H7 (cell line): ENCODE results near the gene SLC9C1. TPM values are rescaled to one million over a fixed set of nuclear protein-coding genes. Genes with fewer than 3 reads are reported as not detected.

Experiments used
- DNase-seq: peaks from one replicate; pipeline ENCODE4 v3.0.0; 2012
- H3K27me3 ChIP-seq: 2 replicates; pipeline ENCODE4 v1.6.0; 2011; ENCODE audit warnings: mild to moderate bottlenecking, low read length; ENCODE audit not compliant: control insufficient read depth, insufficient read depth
- H3K36me3 ChIP-seq: replicated peaks from 2 replicates; pipeline ENCODE4 v1.5.1; 2011; ENCODE audit warnings: low read length; ENCODE audit not compliant: control insufficient read depth, insufficient read depth
- H3K4me3 ChIP-seq: 2 replicates; pipeline ENCODE4 v1.5.1; 2011; ENCODE audit warnings: low read depth, mild to moderate bottlenecking, control low read depth, low read length, moderate library complexity; ENCODE audit not compliant: insufficient read depth
- total RNA-seq: library from RNA; depleted of rRNA; stranded (reverse); fragments of >200 nt; shearing (Covaris generic); gene quantifications from 2 replicates; pipeline ENCODE4 v1.2.3, GENCODE V29; 2014

The SLC9C1 gene
- total RNA-seq, 1 experiment from 2014 or later: 0.38 TPM

- no peaks in the 10 kb centered on the region for H3K27me3 ChIP-seq
- no peak overlapping the region for H3K4me3 ChIP-seq
- DNase-seq: no peak
- H3K36me3 ChIP-seq: no peaks in the 10 kb centered on the region
Measured at GRCh38 chr3:112321867-112322652, 28.0 kb upstream of the SLC9C1 start.

GRCh38 chr3:112320691-112321090 is 26.7 kb upstream of the SLC9C1 start:
- DNase-seq: no peak
- H3K27me3 ChIP-seq: no peaks in the 10 kb centered on the region
- H3K4me3 ChIP-seq: no peak overlapping the region
- H3K36me3 ChIP-seq: no peaks in the 10 kb centered on the region

DNA sequence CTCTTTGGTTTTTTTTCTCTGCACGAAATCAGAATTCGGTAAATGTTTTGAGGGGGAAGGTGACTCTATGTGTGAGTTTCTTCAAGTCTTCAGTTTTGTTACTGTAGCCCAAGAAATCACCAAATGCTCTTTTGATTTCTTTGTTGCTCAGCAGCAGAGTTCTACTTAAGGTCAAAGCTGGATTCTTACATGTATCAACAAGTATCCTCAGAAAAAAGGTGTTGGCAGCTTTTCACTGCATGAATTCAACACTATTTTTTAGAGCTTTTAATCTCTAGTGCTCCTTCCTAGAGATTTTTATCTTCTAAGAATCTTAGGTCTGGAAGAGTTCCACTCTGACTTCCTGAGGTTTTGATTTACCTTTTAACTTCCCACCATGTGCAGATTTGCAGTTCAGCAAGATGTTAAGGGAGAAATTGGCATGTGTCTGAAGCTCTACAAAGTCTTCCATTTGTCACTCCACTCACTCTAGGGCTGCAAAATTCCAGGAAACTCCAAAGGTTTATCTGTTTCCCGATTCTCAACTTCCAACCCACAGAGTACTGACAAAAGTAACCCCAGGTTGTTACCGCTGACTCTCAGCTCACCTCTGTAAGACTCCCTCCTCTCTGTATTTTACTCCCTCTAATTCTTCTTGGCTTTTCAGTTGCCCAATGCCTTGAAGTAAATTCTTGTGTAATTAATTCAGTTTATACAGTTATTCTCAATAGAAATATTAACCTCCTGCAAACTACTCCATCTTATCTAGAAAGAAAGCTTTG is 25.7 kb upstream of the SLC9C1 start:
- no peak overlapping the region for H3K4me3 ChIP-seq
- H3K27me3 ChIP-seq: no peaks in the 10 kb centered on the region
- no peaks in the 10 kb centered on the region for H3K36me3 ChIP-seq
- DNase-seq: no peak

- Histone ChIP-seq H3K27me3 (no peaks in the 10 kb centered on the region), H3K4me3 (no peak overlapping the region)
- DNase-seq: no peak
Measured at GRCh38 chr3:112315791-112316190, 21.8 kb upstream of the SLC9C1 start.

GRCh38 chr3:112314649-112315048 is 20.6 kb upstream of the SLC9C1 start:
- H3K36me3 ChIP-seq: no peaks in the 10 kb centered on the region
- DNase-seq: no peak
- no peak overlapping the region for H3K4me3 ChIP-seq
- no peaks in the 10 kb centered on the region for H3K27me3 ChIP-seq

More at GRCh38 chr3:112315791-112316190, 21.8 kb upstream of the SLC9C1 start:
- H3K36me3 ChIP-seq: no peaks in the 10 kb centered on the region

DNA sequence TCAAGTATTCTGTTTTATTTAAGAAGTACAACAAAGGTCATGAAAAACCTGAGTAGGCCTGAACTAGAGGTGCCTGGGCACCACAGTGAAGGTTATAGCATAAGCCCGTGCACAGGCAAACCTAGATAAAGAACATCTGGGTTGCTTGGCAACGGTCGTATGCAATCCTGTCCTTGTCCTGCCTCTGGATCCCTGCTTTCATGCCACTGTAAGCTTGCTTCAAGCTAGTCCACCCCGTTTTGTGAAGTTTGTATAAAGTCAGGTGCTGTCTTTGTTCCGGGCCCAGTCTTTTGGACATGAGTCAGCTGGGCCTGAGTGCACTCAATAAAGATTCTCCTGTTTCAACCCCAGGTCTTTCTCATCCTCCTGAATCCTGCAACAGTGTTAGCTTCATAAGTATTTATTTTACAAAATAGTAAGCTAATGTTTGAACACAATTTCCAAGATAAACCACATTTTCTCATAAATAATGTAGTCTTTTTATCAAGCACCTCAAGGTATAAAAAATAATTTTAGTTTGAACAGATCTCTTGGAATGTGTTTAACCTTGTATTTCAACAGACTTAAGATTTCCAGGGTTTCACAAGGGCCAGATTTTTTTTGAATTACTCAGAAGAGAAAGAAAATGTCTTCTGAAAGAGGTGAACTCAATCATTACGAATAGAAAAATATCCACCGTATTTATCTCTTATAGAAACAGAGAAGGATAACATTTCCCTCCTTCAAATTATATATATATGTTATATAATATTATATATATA is 14.3 kb upstream of the SLC9C1 start:
- Histone ChIP-seq H3K4me3 (no peak overlapping the region), H3K36me3 (no peaks in the 10 kb centered on the region), H3K27me3 (no peaks in the 10 kb centered on the region)
- DNase-seq: no peak

- H3K36me3 ChIP-seq: no peaks in the 10 kb centered on the region
- no peaks in the 10 kb centered on the region for H3K27me3 ChIP-seq
- no peak overlapping the region for H3K4me3 ChIP-seq
- no peak for DNase-seq
Measured at GRCh38 chr3:112307557-112307956, 13.5 kb upstream of the SLC9C1 start.

- DNase-seq: no peak
- no peaks in the 10 kb centered on the region for H3K36me3 ChIP-seq
- no peaks in the 10 kb centered on the region for H3K27me3 ChIP-seq
- no peak overlapping the region for H3K4me3 ChIP-seq
Measured at GRCh38 chr3:112306825-112307224, 12.8 kb upstream of the SLC9C1 start.

GRCh38 chr3:112304611-112305010 is 10.6 kb upstream of the SLC9C1 start:
- no peak overlapping the region for H3K4me3 ChIP-seq
- DNase-seq: no peak
- H3K36me3 ChIP-seq: no peaks in the 10 kb centered on the region
- no peaks in the 10 kb centered on the region for H3K27me3 ChIP-seq

DNA sequence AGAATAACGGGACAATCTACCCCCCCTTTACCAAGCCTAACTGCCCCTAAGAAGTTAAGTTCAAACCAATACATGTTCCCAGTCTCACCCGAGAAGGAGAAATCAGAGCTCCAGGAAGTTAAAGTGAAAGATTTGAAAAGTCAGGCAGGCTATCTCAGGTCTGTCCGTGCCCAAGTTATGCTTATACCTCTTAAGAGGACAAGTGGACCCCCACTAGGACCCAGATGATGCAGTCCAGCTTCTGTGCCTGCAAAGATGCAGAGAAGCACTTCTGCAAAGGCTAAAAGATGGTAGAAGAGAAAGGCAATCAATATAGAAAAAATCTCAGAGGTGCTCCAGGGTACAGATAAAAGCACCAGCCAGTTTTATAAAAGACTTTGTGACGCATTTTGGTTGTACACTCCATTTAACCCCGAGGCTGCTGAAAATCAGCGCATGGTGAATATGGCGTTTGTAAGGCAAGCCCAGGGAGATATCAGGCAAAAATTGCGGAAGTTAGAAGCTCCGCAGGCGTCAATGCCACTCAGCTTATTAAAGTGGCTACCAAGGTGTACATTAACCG is 9.8 kb upstream of the SLC9C1 start:
- no peak for DNase-seq
- no peaks in the 10 kb centered on the region for H3K27me3 ChIP-seq
- H3K4me3 ChIP-seq: peak overlapping the region; percentile 24
- no peaks in the 10 kb centered on the region for H3K36me3 ChIP-seq

GRCh38 chr3:112302881-112303763 is 9.1 kb upstream of the SLC9C1 start:
- Histone ChIP-seq H3K27me3 (no peaks in the 10 kb centered on the region), H3K4me3 (peak overlapping the region; percentile 24), H3K36me3 (no peaks in the 10 kb centered on the region)
- DNase-seq: peak; percentile 17

DNA sequence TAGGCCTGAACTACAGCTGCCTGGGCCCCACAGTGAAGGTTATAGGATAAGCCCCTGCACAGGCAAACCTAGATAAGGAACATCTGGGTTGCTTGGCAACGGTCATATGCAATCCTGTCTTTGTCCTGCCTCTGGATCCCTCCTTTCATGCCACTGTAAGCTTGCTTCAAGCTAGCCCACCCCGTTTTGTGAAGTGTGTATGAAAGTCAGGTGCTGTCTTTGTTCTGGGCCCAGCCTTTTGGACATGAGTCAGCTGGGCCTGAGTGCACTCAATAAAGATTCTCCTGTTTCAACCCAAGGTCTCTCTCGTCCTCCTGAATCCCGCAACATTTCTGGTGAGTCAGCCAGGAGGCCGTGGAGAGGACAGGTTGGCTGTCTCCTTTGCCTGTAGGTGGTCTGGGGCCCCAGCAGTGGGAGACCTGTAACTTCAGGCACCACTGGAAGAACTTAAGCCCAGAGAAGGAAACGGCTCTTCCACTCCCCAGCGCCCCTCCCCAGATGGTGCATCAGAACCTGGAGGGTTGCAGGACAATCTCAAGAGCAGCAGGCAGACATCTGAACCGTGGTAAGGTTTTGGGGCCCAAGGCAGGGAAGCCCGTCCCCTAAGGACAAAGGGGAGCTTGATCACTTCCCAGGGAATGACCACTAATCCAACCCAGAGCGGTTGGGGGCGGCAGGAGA is 8.3 kb upstream of the SLC9C1 start:
- Histone ChIP-seq H3K27me3 (no peaks in the 10 kb centered on the region), H3K36me3 (no peaks in the 10 kb centered on the region), H3K4me3 (0 out of 2 replicates have a peak overlapping the region, but pooled peaks have one; percentile 8)
- no peak for DNase-seq

GRCh38 chr3:112298781-112299180 is 4.8 kb upstream of the SLC9C1 start:
- DNase-seq: no peak
- H3K27me3 ChIP-seq: no peaks in the 10 kb centered on the region

More at GRCh38 chr3:112298781-112299180, 4.8 kb upstream of the SLC9C1 start:
- H3K4me3 ChIP-seq: no peak overlapping the region
- no peaks in the 10 kb centered on the region for H3K36me3 ChIP-seq
